ENCODE measurements around the gene PRG2.

Gene PRG2

DNA sequence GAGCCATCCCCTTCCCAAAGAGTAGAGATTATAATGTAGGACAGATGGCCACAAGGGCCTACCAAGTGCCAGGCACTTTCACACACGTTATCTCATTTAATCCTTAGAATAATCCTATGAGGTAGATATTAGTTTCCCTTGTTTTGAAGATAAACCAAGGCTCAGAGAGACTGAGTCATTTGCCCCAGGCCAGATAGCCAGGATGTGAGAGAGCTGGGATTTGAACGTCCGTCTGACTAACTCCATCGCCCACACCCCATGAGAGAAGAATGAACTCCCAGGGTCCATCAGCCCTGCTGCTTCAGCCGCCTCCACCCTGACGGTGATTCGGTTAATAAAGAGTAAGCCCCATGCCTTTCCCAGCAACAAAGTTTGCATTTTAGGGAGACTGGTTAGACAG is 20.2 kb downstream of the PRG2 start:
- ATAC-seq = no peak
- TF ChIP-seq, protein P1, sequence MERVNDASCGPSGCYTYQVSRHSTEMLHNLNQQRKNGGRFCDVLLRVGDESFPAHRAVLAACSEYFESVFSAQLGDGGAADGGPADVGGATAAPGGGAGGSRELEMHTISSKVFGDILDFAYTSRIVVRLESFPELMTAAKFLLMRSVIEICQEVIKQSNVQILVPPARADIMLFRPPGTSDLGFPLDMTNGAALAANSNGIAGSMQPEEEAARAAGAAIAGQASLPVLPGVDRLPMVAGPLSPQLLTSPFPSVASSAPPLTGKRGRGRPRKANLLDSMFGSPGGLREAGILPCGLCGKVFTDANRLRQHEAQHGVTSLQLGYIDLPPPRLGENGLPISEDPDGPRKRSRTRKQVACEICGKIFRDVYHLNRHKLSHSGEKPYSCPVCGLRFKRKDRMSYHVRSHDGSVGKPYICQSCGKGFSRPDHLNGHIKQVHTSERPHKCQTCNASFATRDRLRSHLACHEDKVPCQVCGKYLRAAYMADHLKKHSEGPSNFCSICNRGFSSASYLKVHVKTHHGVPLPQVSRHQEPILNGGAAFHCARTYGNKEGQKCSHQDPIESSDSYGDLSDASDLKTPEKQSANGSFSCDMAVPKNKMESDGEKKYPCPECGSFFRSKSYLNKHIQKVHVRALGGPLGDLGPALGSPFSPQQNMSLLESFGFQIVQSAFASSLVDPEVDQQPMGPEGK (CRISPR knock-in tag; IDR thresholded peaks at IDR 0.05; ENCODE audit: borderline replicate concordance) = no peak
- TF ChIP-seq ISL1 (CRISPR knock-in tag; IDR thresholded peaks at IDR 0.05) (no peak), GLIS3 (CRISPR knock-in tag; IDR thresholded peaks at IDR 0.05) (no peak)

DNA sequence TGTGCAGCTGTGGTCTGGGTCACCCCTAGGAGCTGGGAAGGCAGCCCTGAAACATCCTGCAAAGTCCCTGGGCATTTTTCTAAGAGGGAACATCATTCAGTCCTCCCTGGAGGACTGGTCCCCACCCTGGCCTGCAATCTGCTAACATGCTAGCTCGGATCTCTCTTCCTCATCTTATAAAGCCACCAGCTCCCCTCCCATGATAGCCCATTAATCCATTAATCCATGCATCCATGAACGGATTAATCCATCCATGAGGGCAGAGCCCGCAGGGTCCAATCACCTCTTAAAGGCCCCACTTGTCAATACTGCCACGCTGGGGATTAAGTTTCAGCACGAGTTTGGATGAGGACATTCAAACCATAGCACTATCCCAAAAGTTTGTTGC is 21.6 kb downstream of the PRG2 start:
- no peak for TF ChIP-seq OSR1 (CRISPR knock-in tag; IDR thresholded peaks at IDR 0.05)
- no peak for TF ChIP-seq TCF4 (CRISPR knock-in tag; IDR thresholded peaks at IDR 0.05; ENCODE audit: borderline replicate concordance)
- TF ChIP-seq, protein P2, sequence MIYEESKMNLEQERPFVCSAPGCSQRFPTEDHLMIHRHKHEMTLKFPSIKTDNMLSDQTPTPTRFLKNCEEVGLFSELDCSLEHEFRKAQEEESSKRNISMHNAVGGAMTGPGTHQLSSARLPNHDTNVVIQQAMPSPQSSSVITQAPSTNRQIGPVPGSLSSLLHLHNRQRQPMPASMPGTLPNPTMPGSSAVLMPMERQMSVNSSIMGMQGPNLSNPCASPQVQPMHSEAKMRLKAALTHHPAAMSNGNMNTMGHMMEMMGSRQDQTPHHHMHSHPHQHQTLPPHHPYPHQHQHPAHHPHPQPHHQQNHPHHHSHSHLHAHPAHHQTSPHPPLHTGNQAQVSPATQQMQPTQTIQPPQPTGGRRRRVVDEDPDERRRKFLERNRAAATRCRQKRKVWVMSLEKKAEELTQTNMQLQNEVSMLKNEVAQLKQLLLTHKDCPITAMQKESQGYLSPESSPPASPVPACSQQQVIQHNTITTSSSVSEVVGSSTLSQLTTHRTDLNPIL (CRISPR knock-in tag; IDR thresholded peaks at IDR 0.05; ENCODE audit: low read depth) = no peak
- no peak for TF ChIP-seq RARB (CRISPR knock-in tag; IDR thresholded peaks at IDR 0.05)
- no peak for TF ChIP-seq SNAI2 (CRISPR knock-in tag; IDR thresholded peaks at IDR 0.05)
- TF ChIP-seq ZFP3 (CRISPR knock-in tag; IDR thresholded peaks at IDR 0.05) = no peak
- no peak for ATAC-seq

DNA sequence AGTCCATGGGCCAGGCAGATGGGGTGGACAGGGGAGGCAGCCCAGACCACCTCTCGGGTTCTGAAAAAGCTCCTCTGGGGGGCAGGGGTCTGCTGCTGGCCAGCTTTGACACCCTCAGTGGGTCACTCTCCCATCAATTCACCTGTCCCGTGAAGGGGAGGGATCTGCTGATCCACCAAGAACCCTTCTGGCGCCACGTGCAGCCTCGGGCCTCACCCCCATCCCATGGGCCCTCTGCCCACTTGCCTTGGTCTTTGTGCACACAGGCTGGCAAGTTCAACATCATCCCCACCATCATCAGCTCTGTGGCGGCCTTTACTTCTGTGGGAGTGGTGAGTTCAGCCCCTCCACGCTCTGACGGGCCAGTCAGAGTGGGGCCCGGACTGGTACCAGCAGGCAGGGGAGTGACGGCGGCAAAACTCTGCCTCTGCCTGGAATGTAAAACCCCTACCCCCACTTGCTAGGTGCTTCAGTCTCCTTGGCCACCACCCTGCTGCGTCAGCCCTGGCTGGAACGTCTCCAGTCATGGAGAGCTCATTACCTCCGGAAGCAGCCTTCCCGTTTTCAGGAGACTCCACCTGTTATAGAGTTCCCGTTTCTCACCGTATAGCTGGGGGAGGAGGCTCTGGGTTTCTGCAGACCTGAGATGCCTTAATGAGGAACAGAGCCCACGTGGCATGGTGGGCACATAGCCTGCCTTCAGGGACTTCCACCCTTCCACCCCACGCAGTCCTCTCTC is 22.2 kb downstream of the PRG2 start:
- no peak for TF ChIP-seq ZFP3 (CRISPR knock-in tag; IDR thresholded peaks at IDR 0.05)
- TF ChIP-seq ZNF8 (CRISPR knock-in tag; IDR thresholded peaks at IDR 0.05) = no peak
- no peak for TF ChIP-seq TOX (CRISPR knock-in tag; IDR thresholded peaks at IDR 0.05; ENCODE audit: borderline replicate concordance)
- TF ChIP-seq BACH2 (CRISPR knock-in tag; IDR thresholded peaks at IDR 0.05; ENCODE audit: borderline replicate concordance) = no peak
- no peak for TF ChIP-seq ESRRG (CRISPR knock-in tag; IDR thresholded peaks at IDR 0.05)
- no peak for TF ChIP-seq TCF4 (CRISPR knock-in tag; IDR thresholded peaks at IDR 0.05; ENCODE audit: borderline replicate concordance)
- no peak for TF ChIP-seq ISL1 (CRISPR knock-in tag; IDR thresholded peaks at IDR 0.05)
- TF ChIP-seq PPARA (CRISPR knock-in tag; IDR thresholded peaks at IDR 0.05; ENCODE audit: borderline replicate concordance) = no peak
- no peak for ATAC-seq

DNA sequence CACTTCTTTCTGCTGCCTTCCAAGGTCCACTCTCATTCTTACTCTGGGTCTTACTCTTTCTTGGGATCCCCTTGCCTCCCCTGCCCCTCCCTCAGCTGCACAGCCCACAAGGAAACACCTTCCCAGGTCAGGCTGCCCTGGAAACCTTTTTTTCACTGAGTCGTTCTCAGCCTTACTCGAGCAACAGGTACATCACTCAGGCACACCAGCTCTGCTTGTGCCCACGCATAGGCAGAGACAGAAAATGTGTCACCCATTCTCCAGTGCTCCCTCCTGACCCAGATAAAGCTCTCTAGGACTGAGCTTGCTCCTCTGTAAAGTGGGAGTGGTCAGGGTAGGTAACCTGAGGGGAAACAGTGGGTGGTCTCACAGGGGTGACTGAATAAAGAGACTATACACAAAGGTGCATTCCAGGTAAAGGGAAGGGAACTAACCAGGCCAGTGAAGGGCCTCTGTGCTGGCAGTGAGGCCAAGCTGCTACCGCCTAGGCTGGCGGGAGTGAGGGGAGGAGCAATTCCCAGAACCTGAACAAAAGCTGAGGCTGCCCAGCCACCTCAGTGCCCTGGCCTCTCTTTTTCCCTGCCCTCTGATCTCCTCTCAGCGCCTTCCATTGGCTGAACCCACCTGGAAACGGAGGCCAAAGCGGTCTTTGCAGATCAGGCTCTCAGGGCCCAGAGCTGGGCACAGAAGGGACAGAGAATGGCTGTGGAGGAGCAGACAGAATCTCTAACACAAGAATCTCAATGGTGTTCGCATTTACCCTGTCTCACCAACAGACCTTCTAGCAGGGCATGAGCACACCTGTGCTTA is 25.4 kb downstream of the PRG2 start:
- TF ChIP-seq PPARA (CRISPR knock-in tag; IDR thresholded peaks at IDR 0.05; ENCODE audit: borderline replicate concordance) (no peak), SNAI2 (CRISPR knock-in tag; IDR thresholded peaks at IDR 0.05) (no peak), RARB (CRISPR knock-in tag; IDR thresholded peaks at IDR 0.05) (no peak), GLIS3 (CRISPR knock-in tag; IDR thresholded peaks at IDR 0.05) (no peak), ARNTL (CRISPR knock-in tag; IDR thresholded peaks at IDR 0.05; ENCODE audit: borderline replicate concordance, low read depth) (no peak), ZFP30 (CRISPR knock-in tag; IDR thresholded peaks at IDR 0.05) (no peak), OSR1 (CRISPR knock-in tag; IDR thresholded peaks at IDR 0.05) (no peak), ZNF8 (CRISPR knock-in tag; IDR thresholded peaks at IDR 0.05) (no peak), CSDC2 (CRISPR knock-in tag; IDR thresholded peaks at IDR 0.05) (no peak), TCF4 (CRISPR knock-in tag; IDR thresholded peaks at IDR 0.05; ENCODE audit: borderline replicate concordance) (no peak), ZC3H10 (CRISPR knock-in tag; IDR thresholded peaks at IDR 0.05) (no peak), TOX (CRISPR knock-in tag; IDR thresholded peaks at IDR 0.05; ENCODE audit: borderline replicate concordance) (no peak)
- TF ChIP-seq, protein P2 (CRISPR knock-in tag; IDR thresholded peaks at IDR 0.05; ENCODE audit: low read depth) = no peak
- TF ChIP-seq, protein P3, sequence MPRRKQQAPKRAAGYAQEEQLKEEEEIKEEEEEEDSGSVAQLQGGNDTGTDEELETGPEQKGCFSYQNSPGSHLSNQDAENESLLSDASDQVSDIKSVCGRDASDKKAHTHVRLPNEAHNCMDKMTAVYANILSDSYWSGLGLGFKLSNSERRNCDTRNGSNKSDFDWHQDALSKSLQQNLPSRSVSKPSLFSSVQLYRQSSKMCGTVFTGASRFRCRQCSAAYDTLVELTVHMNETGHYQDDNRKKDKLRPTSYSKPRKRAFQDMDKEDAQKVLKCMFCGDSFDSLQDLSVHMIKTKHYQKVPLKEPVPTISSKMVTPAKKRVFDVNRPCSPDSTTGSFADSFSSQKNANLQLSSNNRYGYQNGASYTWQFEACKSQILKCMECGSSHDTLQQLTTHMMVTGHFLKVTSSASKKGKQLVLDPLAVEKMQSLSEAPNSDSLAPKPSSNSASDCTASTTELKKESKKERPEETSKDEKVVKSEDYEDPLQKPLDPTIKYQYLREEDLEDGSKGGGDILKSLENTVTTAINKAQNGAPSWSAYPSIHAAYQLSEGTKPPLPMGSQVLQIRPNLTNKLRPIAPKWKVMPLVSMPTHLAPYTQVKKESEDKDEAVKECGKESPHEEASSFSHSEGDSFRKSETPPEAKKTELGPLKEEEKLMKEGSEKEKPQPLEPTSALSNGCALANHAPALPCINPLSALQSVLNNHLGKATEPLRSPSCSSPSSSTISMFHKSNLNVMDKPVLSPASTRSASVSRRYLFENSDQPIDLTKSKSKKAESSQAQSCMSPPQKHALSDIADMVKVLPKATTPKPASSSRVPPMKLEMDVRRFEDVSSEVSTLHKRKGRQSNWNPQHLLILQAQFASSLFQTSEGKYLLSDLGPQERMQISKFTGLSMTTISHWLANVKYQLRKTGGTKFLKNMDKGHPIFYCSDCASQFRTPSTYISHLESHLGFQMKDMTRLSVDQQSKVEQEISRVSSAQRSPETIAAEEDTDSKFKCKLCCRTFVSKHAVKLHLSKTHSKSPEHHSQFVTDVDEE (CRISPR knock-in tag; IDR thresholded peaks at IDR 0.05) = no peak
- TF ChIP-seq, protein P4, sequence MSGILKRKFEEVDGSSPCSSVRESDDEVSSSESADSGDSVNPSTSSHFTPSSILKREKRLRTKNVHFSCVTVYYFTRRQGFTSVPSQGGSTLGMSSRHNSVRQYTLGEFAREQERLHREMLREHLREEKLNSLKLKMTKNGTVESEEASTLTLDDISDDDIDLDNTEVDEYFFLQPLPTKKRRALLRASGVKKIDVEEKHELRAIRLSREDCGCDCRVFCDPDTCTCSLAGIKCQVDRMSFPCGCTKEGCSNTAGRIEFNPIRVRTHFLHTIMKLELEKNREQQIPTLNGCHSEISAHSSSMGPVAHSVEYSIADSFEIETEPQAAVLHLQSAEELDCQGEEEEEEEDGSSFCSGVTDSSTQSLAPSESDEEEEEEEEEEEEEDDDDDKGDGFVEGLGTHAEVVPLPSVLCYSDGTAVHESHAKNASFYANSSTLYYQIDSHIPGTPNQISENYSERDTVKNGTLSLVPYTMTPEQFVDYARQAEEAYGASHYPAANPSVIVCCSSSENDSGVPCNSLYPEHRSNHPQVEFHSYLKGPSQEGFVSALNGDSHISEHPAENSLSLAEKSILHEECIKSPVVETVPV (CRISPR knock-in tag; IDR thresholded peaks at IDR 0.05) = no peak
- ATAC-seq = no peak
